GM12875 (cell line): Measurements from ENCODE around the gene RASGRP4.

Experiments used
- H3K4me3 ChIP-seq: one replicate; pipeline ENCODE4 v1.5.1; 2011; ENCODE audit warnings: low read depth, low read length, control low read depth
- CTCF ChIP-seq: IDR thresholded peaks from 2 replicates; pipeline ENCODE4 v1.5.1; 2011; ENCODE audit warnings: low read depth, mild to moderate bottlenecking, control low read depth, inconsistent platforms, low read length, moderate library complexity, borderline replicate concordance; ENCODE audit not compliant: insufficient read depth

The RASGRP4 gene

GRCh38 chr19:38453596-38453995 lies 27.6 kb upstream of the RASGRP4 start:
- no peak for TF ChIP-seq CTCF
- H3K4me3 ChIP-seq, result no peak overlapping the region

GRCh38 chr19:38452430-38453366 lies 26.7 kb upstream of the RASGRP4 start:
- no peak for TF ChIP-seq CTCF
- H3K4me3 ChIP-seq, result no peak overlapping the region

- no peak for TF ChIP-seq CTCF
- H3K4me3 ChIP-seq, result no peak overlapping the region
Measured at GRCh38 chr19:38451629-38452028, 25.6 kb upstream of the RASGRP4 start.

- no peak for TF ChIP-seq CTCF
- H3K4me3 ChIP-seq, result no peak overlapping the region
Measured at GRCh38 chr19:38451036-38451435, 25.0 kb upstream of the RASGRP4 start.

GRCh38 chr19:38449518-38449917 lies 23.5 kb upstream of the RASGRP4 start:
- no peak for TF ChIP-seq CTCF
- no peak overlapping the region for H3K4me3 ChIP-seq

- no peak overlapping the region for H3K4me3 ChIP-seq
- no peak for TF ChIP-seq CTCF
Measured at GRCh38 chr19:38448225-38448624, 22.2 kb upstream of the RASGRP4 start.

GRCh38 chr19:38445362-38445761 lies 19.3 kb upstream of the RASGRP4 start:
- no peak for TF ChIP-seq CTCF
- H3K4me3 ChIP-seq, result no peak overlapping the region
